GM12891 (cell line): Measurements from ENCODE around the gene IQGAP2.
A peak's percentile ranks its signal among the peaks of the same experiment; 100 is the strongest.

Experiments
- DNase-seq: peaks from one replicate; pipeline ENCODE4 v3.0.0; 2011; ENCODE audit warnings: low spot score; ENCODE audit not compliant: insufficient read length
- FAIRE-seq: peaks from 2 replicates; lab custom pipeline; 2011; peaks lifted over from hg19 to GRCh38; lab: Jason Lieb, UNC
- PAX5 ChIP-seq: IDR thresholded peaks from 2 replicates; pipeline ENCODE4 v1.6.1; 2011; ENCODE audit warnings: low read length, moderate library complexity, mild to moderate bottlenecking; ENCODE audit not compliant: insufficient read depth, severe bottlenecking
- POLR2A ChIP-seq: IDR thresholded peaks from 2 replicates; pipeline ENCODE4 v1.6.1; 2011; ENCODE audit warnings: low read depth, low read length, control low read depth
- POLR2AphosphoS5 ChIP-seq: IDR thresholded peaks from 2 replicates; pipeline ENCODE4 v1.6.1; 2011; ENCODE audit warnings: low read depth, low read length, control low read depth
- POU2F2 ChIP-seq: IDR thresholded peaks from 2 replicates; pipeline ENCODE4 v1.6.1; 2011; ENCODE audit warnings: low read depth, mild to moderate bottlenecking, control low read depth, low read length, moderate library complexity
- SPI1 ChIP-seq: IDR thresholded peaks from 2 replicates; pipeline ENCODE4 v1.6.1; 2011; ENCODE audit warnings: low read depth, low read length, control low read depth
- TAF1 ChIP-seq: IDR thresholded peaks from 2 replicates; pipeline ENCODE4 v1.6.1; 2011; ENCODE audit warnings: low read depth, low read length, control low read depth

IQGAP2 gene

DNA sequence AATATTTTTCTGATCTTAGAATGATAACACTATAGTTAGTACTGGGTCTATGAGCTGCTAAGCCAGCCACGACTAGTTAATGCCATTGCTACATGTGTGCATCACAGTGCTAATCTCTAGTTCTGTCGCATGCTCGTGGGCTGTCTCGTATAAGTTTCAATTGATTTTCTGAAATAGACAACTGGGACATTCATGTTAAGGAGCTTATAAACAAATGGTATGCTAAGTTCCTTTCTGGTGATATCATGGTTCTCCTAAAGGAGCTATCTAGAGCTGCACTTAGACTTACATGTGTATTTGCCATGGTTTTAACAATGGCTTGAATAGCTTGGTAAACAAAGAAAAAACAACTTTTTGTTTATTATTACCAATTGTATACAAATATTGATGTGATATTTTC is 173.9 kb downstream of the IQGAP2 start:
- TF ChIP-seq POLR2A (no peak), POLR2AphosphoS5 (no peak), SPI1 (no peak), TAF1 (no peak), PAX5 (no peak), POU2F2 (no peak)
- FAIRE-seq = no peak
- DNase-seq = no peak

DNA sequence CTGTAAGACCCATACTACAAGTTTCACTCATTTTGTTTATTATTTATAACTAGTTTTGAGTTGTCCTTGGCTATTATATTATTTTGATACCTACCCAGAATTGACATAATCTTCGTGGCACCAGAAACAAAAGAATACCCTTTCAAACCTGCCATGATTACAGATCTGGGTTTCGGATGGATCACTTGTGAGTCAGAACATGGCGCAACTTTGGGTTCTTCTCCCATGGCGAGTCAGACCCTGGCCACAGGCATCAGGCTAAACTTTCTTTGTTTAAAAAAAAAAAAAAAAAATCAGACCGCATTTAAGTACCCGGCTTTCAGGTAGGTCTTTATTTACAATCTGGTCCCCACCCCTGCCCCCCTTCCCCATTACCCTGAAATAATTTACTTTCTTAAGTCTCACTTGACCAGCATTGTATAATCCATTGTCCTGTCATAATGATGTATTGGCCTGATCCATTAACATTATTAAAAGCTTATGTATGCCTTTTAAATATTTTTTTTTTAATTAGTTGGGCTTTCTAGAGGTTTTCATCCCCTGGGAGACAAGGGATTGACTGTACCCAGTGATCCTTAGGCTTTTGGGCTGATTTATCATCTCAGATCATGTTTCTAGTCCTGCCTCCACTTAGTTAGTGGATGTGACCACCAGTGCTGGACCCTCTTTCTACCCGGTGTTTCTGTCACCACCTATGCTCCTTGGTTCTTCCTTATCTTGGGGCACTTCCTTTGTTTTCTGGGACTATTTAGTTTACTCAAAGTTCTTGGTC is 176.3 kb downstream of the IQGAP2 start:
- FAIRE-seq (no peak), DNase-seq (no peak)
- no peak for TF ChIP-seq SPI1
- no peak for TF ChIP-seq PAX5
- no peak for TF ChIP-seq POLR2A
- no peak for TF ChIP-seq POLR2AphosphoS5
- TF ChIP-seq POU2F2 = no peak
- no peak for TF ChIP-seq TAF1

DNA sequence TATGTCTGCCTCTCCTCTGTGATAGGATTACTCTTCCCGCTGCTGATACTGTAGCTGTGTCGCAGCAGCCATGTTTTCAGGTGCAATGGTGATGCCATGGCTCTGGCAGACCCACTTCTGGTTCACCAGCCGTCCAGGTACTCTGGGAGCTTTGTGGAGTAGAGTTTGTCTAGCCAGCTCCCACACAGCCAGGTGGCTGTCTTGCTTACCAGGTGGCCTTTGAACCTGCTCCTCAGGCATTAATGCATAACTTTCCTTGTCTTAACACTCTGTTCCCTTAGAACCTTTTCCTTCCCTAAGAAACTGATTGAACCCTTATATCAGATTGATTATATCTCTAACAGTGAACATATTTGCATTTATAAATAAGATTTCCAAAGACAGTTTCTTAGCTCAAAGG is 177.9 kb downstream of the IQGAP2 start:
- peak; percentile 45 for FAIRE-seq
- TF ChIP-seq POU2F2 = no peak
- no peak for TF ChIP-seq SPI1
- no peak for TF ChIP-seq POLR2A
- no peak for TF ChIP-seq PAX5
- no peak for TF ChIP-seq POLR2AphosphoS5
- no peak for TF ChIP-seq TAF1
- DNase-seq = no peak

DNA sequence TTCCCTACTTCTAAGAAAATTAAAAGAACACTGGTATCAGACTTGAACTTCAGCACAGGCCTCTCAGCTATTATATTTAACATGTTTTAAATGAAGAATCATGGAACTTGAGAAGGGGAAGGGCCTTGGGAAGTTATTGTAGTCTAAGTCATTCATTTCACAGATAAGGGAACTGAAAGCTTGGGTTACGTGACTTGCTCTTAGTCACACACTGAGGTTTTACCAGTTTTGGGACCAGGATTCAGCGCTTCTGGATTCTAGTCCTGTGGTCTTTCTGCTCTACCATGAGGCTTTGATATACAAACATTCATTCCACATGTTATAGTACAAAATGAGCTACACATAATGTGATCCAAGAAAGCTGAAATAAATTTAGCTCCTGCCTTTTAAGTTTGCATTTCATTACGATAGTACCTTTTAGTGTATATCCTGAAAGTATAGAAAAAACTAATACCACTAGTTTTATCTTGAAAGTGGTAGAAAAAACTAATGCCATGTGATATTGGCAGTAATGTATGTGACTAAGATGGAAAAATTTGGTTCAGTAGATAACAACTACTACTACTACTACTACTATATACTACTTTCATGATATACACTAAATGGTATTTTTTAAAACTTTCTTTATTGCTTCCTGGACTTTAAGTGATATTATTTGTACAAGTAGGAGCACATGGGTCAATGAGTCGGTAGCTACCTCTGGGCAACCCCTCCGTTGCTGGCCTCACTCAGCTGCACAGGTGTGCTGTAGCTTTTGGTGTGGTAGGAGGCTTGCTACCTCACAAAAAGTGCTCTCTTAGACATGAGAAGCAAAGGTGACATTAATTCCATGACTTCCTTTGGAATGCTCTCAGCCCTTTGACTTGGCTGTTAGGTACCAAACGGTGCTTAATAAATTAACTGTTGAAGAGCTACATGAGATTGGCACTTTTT is 179.4 kb downstream of the IQGAP2 start:
- no peak for DNase-seq
- TF ChIP-seq SPI1 (peak; percentile 99), POU2F2 (no peak)
- FAIRE-seq = peak; percentile 88

DNA sequence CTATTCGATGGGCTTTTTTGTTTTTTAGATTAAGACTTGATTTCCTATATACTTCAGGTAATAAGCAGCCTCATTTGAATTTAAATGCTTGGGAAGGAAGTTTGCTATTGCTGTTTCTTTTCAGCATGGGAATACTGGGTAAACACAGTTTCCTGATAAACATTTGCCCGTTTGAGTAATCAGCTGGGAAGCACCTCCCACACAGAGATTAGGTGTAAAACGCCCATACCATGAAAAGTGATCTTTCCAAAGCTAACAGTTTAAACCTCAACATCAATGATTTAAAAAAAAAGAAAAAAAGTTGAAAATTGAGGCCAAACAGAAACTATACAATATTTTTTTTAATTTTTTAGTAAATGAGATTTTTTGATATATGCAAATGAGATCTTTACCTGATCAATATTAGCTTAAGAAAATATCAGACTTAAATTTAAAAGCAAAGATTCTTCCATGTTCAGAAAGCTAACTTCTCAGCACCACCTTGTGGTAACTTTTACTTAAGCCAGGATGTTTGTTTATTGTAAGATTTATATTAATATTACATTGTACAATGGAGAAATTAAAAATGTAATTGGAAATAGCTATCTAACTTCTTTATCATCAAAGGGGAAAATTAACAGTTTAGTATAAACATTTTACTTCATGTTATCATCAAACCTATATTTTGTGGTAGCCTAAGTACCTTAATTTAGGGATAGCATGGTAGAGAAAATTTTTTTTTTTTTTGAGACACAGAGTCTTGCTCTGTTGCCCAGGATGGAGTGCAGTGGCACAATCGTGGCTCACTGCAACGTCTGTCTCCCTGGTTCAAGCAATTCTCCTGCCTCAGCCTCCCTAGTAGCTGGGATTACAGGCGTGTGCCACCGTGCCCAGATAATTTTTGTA is 180.3 kb downstream of the IQGAP2 start:
- TF ChIP-seq SPI1 = no peak
- TF ChIP-seq TAF1 = no peak
- no peak for TF ChIP-seq POLR2A
- no peak for TF ChIP-seq POU2F2
- TF ChIP-seq POLR2AphosphoS5 = no peak
- TF ChIP-seq PAX5 = no peak
- no peak for DNase-seq
- FAIRE-seq = no peak

DNA sequence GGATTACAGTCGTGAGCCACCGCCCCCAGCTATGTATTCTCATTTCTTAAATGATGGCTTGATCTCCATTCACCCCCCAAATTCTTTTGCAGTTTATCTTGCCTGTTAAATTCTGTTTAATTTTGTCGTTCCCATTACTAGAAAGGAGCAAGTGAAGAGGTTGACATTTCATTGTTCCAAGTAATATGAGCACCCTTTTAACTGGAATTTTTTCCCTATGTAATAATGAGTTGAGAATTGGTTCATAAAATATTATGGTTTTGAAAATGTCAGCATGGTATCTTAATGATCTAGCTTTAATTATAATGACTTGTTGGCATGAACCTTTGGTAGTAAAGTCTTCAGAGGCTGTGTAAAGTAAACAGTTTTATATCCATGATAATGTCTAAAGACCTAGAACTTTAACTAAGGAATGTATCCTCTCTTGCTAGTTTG is 182.7 kb downstream of the IQGAP2 start:
- FAIRE-seq (no peak), DNase-seq (no peak)
- no peak for TF ChIP-seq SPI1

DNA sequence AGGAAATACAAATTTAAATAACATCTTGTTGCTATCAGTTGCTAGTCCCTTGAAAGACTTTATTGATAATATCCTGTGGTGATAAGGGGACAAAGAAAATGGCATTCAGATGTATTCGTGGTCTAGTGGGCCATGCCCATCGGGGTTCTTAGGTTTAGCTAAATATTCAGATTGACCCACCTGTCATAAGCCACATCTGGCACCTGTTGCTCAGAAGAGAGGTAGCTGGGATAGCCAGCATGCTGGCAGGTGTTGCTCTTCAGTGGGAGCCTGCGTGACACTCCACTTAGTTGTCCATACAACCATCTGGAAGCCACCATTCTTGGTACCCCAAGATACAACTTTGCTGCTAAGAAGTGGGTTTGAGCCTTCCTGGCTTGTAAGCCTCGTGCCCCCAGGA is 183.4 kb downstream of the IQGAP2 start:
- FAIRE-seq (no peak), DNase-seq (no peak)
- no peak for TF ChIP-seq TAF1
- no peak for TF ChIP-seq POU2F2
- no peak for TF ChIP-seq POLR2A
- TF ChIP-seq POLR2AphosphoS5 = no peak

DNA sequence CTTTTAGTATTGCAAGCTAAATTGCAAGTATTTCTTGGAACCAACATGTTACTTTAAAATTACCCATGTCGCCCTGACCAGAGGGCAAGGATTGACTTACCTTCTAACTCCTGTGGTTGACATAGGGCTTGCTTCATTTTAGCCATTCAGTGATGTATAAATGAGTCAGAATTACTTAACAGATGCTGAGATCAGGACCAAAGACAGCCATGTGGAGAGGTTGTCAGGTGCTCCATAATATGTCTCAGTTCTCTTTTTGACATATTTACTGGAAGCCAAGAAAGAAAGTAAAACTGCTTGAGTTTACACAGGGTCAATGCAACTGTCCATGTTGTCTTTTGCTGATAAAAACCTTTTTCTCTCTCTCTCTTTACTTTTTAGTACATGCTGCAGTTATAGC is 186.9 kb downstream of the IQGAP2 start:
- FAIRE-seq (peak; percentile 92), DNase-seq (no peak)
- TF ChIP-seq TAF1 (no peak), PAX5 (no peak), POLR2A (no peak), POLR2AphosphoS5 (no peak), POU2F2 (no peak), SPI1 (peak; percentile 93)

DNA sequence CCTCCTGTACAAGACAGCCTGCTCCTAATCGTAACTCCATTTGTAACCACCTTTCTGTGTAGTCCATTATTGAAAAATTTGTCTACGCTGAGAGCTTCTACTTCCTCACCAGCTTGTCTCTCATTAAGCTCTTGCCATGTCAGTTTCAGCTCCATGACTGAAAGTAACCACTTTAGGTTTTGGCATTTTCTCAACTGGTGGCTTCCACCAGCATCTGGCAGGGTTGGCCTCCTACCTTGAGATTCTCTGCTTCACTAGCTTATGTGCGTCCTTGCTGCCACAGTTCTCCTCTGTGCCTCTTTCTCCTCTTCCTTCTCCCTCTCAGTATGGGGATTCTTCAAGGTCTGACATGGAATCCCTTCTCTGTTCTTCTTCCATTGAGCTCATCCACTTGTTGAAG is 188.3 kb downstream of the IQGAP2 start:
- no peak for DNase-seq
- TF ChIP-seq TAF1 (no peak), POLR2AphosphoS5 (no peak), POLR2A (no peak), SPI1 (no peak), POU2F2 (no peak), PAX5 (no peak)
- no peak for FAIRE-seq
